ENCODE measurements around the gene BLOC1S1. TPM values are rescaled to one million over a fixed set of nuclear protein-coding genes. Genes with fewer than 3 reads are reported as not detected.
A peak's percentile ranks its signal among the peaks of the same experiment; 100 is the strongest.

The BLOC1S1 gene
- total RNA-seq, 1 experiment from 2014 or later: 87.3 TPM

GRCh38 chr12:55715169-55715764 is 579 bp upstream of the BLOC1S1 start:
- Histone ChIP-seq H3K4me1 (ENCODE audit: control insufficient read depth, insufficient read depth, low read length) (peaks cover 20% of the 10 kb centered on the region), H3K27ac (ENCODE audit: low read length) (peak overlapping the region; percentile 93), H3K4me3 (ENCODE audit: low read depth in 2 of 2, low read length in 2 of 2) (peak overlapping the region; percentile 70 to 78), H3K27me3 (ENCODE audit: control insufficient read depth, insufficient read depth, low read length) (no peaks in the 10 kb centered on the region), H3K9me3 (ENCODE audit: control insufficient read depth, insufficient read depth, low read depth, low read length) (no peaks in the 10 kb centered on the region), H3K36me3 (ENCODE audit: control insufficient read depth, insufficient read depth, low read length) (no peaks in the 10 kb centered on the region)
- ATAC-seq (no peak), DNase-seq (ENCODE audit: low read depth, low spot score) (no peak)
- no peak for TF ChIP-seq POLR2AphosphoS5 (IDR thresholded peaks at IDR 0.05; ENCODE audit: low read depth, low read length)
- TF ChIP-seq TCF7L2 (IDR thresholded peaks at IDR 0.05; ENCODE audit: low read depth, low read length): no peak
- TF ChIP-seq, protein P1, sequence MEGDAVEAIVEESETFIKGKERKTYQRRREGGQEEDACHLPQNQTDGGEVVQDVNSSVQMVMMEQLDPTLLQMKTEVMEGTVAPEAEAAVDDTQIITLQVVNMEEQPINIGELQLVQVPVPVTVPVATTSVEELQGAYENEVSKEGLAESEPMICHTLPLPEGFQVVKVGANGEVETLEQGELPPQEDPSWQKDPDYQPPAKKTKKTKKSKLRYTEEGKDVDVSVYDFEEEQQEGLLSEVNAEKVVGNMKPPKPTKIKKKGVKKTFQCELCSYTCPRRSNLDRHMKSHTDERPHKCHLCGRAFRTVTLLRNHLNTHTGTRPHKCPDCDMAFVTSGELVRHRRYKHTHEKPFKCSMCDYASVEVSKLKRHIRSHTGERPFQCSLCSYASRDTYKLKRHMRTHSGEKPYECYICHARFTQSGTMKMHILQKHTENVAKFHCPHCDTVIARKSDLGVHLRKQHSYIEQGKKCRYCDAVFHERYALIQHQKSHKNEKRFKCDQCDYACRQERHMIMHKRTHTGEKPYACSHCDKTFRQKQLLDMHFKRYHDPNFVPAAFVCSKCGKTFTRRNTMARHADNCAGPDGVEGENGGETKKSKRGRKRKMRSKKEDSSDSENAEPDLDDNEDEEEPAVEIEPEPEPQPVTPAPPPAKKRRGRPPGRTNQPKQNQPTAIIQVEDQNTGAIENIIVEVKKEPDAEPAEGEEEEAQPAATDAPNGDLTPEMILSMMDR (IDR thresholded peaks at IDR 0.05): no peak
- TF ChIP-seq, protein P2, sequence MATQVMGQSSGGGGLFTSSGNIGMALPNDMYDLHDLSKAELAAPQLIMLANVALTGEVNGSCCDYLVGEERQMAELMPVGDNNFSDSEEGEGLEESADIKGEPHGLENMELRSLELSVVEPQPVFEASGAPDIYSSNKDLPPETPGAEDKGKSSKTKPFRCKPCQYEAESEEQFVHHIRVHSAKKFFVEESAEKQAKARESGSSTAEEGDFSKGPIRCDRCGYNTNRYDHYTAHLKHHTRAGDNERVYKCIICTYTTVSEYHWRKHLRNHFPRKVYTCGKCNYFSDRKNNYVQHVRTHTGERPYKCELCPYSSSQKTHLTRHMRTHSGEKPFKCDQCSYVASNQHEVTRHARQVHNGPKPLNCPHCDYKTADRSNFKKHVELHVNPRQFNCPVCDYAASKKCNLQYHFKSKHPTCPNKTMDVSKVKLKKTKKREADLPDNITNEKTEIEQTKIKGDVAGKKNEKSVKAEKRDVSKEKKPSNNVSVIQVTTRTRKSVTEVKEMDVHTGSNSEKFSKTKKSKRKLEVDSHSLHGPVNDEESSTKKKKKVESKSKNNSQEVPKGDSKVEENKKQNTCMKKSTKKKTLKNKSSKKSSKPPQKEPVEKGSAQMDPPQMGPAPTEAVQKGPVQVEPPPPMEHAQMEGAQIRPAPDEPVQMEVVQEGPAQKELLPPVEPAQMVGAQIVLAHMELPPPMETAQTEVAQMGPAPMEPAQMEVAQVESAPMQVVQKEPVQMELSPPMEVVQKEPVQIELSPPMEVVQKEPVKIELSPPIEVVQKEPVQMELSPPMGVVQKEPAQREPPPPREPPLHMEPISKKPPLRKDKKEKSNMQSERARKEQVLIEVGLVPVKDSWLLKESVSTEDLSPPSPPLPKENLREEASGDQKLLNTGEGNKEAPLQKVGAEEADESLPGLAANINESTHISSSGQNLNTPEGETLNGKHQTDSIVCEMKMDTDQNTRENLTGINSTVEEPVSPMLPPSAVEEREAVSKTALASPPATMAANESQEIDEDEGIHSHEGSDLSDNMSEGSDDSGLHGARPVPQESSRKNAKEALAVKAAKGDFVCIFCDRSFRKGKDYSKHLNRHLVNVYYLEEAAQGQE (IDR thresholded peaks at IDR 0.05; ENCODE audit: insufficient read depth in 1 of 2, low read depth in 2 of 2, low read length in 1 of 2): no peak
- TF ChIP-seq SIN3A (IDR thresholded peaks at IDR 0.05; ENCODE audit: borderline replicate concordance, insufficient read depth, low read depth, low read length): no peak
- ChIA-PET POLR2A (interaction anchor here (0.5 kb wide), 1 partner anchor 714 kb away, joined by 4 read pairs; no protein-coding TSS in a partner anchor), CTCF (interaction anchor here (0.7 kb wide), 1 partner anchor 547 kb away, joined by 10 read pairs; no protein-coding TSS in a partner anchor)
- intact Hi-C loops (cut with micrococcal nuclease; ENCODE audit: unreplicated experiment): no loop called here
- BruUV-seq (replicated peaks): TSS peak; percentile 89
- in situ Hi-C loops (cut with HindIII; ENCODE audit: low pct_unique_long_range_greater_than_20kb, low sequenced_read_pairs): no loop called here

- H3K4me3 ChIP-seq (ENCODE audit: low read depth in 2 of 2, low read length in 2 of 2): peak overlapping the region; percentile 70 to 78
- DNase-seq (ENCODE audit: low read depth, low spot score): no peak
- peak overlapping the region; percentile 93 for H3K27ac ChIP-seq (ENCODE audit: low read length)
- no peaks in the 10 kb centered on the region for H3K27me3 ChIP-seq (ENCODE audit: control insufficient read depth, insufficient read depth, low read length)
- no peaks in the 10 kb centered on the region for H3K9me3 ChIP-seq (ENCODE audit: control insufficient read depth, insufficient read depth, low read depth, low read length)
- peaks cover 28% of the 10 kb centered on the region for H3K4me1 ChIP-seq (ENCODE audit: control insufficient read depth, insufficient read depth, low read length)
- H3K36me3 ChIP-seq (ENCODE audit: control insufficient read depth, insufficient read depth, low read length): no peaks in the 10 kb centered on the region
- BruUV-seq (replicated peaks): TSS peak; percentile 68
- no peak for TF ChIP-seq POLR2AphosphoS5 (IDR thresholded peaks at IDR 0.05; ENCODE audit: low read depth, low read length)
- TF ChIP-seq TCF7L2 (IDR thresholded peaks at IDR 0.05; ENCODE audit: low read depth, low read length): no peak
- in situ Hi-C loops (cut with HindIII; ENCODE audit: low pct_unique_long_range_greater_than_20kb, low sequenced_read_pairs) (no loop called here), intact Hi-C loops (cut with micrococcal nuclease; ENCODE audit: unreplicated experiment) (no loop called here)
- ATAC-seq: peak; percentile 20
- CTCF ChIA-PET: interaction anchor here (0.8 to 1.1 kb wide), 2 partner anchors 35 to 60 kb away, joined by 4 to 7 read pairs; a partner anchor contains a TSS
- POLR2A ChIA-PET: interaction anchor here (0.9 kb wide), 1 partner anchor 12 kb away, joined by 3 read pairs; the partner anchor contains the start of gene CD63
These were observed 724 bp downstream of the BLOC1S1 start for GRCh38 chr12:55716582-55716957.

All from Panc1 (cell line).